GM23338 (cell line): Measurements from ENCODE around the gene ADGRV1. TPM values are rescaled to one million over a fixed set of nuclear protein-coding genes. Genes with fewer than 3 reads are reported as not detected.

Experiments
- ATAC-seq: fragments of 200-7000 bp; cut with Tn5 transposase; 3 replicates; pipeline ENCODE4 v1.9.1; 2020
- DNase-seq: peaks from one replicate; pipeline ENCODE4 v3.0.0-alpha.2; 2015; ENCODE audit warnings: low spot score
- H2AFZ ChIP-seq: fragments of 200-600 bp; sonication (generic); 2 replicates; pipeline ENCODE4 v1.8.0; 2016; ENCODE audit warnings: antibody characterized with exemption, mild to moderate bottlenecking, moderate library complexity
- H3F3A ChIP-seq: fragments of 200-600 bp; sonication (generic); replicated peaks from 2 replicates; pipeline ENCODE4 v1.8.0; 2017; ENCODE audit warnings: antibody characterized with exemption, mixed run types, low read depth
- H3K27ac ChIP-seq: fragments of 200-600 bp; sonication (generic); 2 replicates; pipeline ENCODE4 v1.6.1; 2016; ENCODE audit warnings: low read depth
- H3K27me3 ChIP-seq: fragments of 200-600 bp; sonication (generic); 2 replicates; pipeline ENCODE4 v1.8.0; 2016; ENCODE audit warnings: mild to moderate bottlenecking, mixed run types, moderate library complexity; ENCODE audit not compliant: insufficient read depth
- H3K36me3 ChIP-seq: fragments of 200-600 bp; sonication (generic); 2 replicates; pipeline ENCODE4 v1.8.0; 2016; ENCODE audit warnings: mild to moderate bottlenecking; ENCODE audit not compliant: insufficient read depth
- H3K4me1 ChIP-seq: fragments of 200-600 bp; sonication (generic); 2 replicates; pipeline ENCODE4 v1.8.0; 2016; ENCODE audit warnings: mild to moderate bottlenecking, moderate library complexity; ENCODE audit not compliant: insufficient read depth
- H3K4me2 ChIP-seq: fragments of 200-600 bp; sonication (generic); 2 replicates; pipeline ENCODE4 v1.7.1; 2017; ENCODE audit warnings: mixed run types
- H3K4me3 ChIP-seq: fragments of 200-600 bp; sonication (generic); 2 replicates; pipeline ENCODE4 v1.6.1; 2016; ENCODE audit warnings: mixed run types
- H3K79me2 ChIP-seq: fragments of 200-600 bp; sonication (generic); replicated peaks from 2 replicates; pipeline ENCODE4 v1.8.0; 2017; ENCODE audit warnings: mild to moderate bottlenecking; ENCODE audit not compliant: insufficient read depth
- H3K9me2 ChIP-seq: fragments of 200-600 bp; sonication (generic); 2 replicates; pipeline ENCODE4 v1.8.0; 2017; ENCODE audit not compliant: insufficient read depth
- H4K20me1 ChIP-seq: fragments of 200-600 bp; sonication (generic); replicated peaks from 2 replicates; pipeline ENCODE4 v1.8.0; 2017; ENCODE audit warnings: mild to moderate bottlenecking; ENCODE audit not compliant: insufficient read depth
- H3K27ac Mint-ChIP-seq: 2 replicates; pipeline ENCODE4 v1.8.0; 2020; ENCODE audit warnings: inconsistent platforms, mild to moderate bottlenecking, moderate library complexity, mixed read lengths
- H3K27me3 Mint-ChIP-seq: 3 replicates; pipeline ENCODE4 v1.8.0; 2022; ENCODE audit warnings: low read depth, mild to moderate bottlenecking, moderate library complexity, mixed read lengths, inconsistent platforms; ENCODE audit not compliant: insufficient read depth, poor library complexity
- H3K36me3 Mint-ChIP-seq: 3 replicates; pipeline ENCODE4 v1.8.0; 2021; ENCODE audit warnings: low read depth, mild to moderate bottlenecking, inconsistent platforms, moderate library complexity, mixed read lengths
- H3K4me1 Mint-ChIP-seq: 3 replicates; pipeline ENCODE4 v1.8.0; 2020; ENCODE audit warnings: mild to moderate bottlenecking, inconsistent platforms, mixed read lengths
- H3K4me3 Mint-ChIP-seq: 3 replicates; pipeline ENCODE4 v1.8.0; 2021; ENCODE audit warnings: moderate library complexity, mild to moderate bottlenecking, inconsistent platforms, mixed read lengths
- H3K9me3 Mint-ChIP-seq: 3 replicates; pipeline ENCODE4 v1.8.0; 2020; ENCODE audit warnings: moderate library complexity, mild to moderate bottlenecking, inconsistent platforms, mixed read lengths
- CTCF ChIP-seq, 2 experiments: fragments of 200-600 bp in 1 of 2; sonication (generic) in 1 of 2; conservative IDR thresholded peaks; 2 replicates each; pipeline versions ENCODE4 v1.5.1 to v1.6.1; 2016 to 2017; ENCODE audit warnings: antibody characterized with exemption in 2 of 2, low read depth in 2 of 2, mild to moderate bottlenecking in 2 of 2, moderate library complexity in 1 of 2
- EZH2 ChIP-seq: fragments of 200-600 bp; sonication (generic); IDR thresholded peaks from one replicate; pipeline ENCODE4 v1.8.0; 2017; ENCODE audit warnings: antibody characterized with exemption, mild to moderate bottlenecking, low read depth; ENCODE audit not compliant: unreplicated experiment
- REST ChIP-seq: IDR thresholded peaks from one replicate; pipeline ENCODE4 v1.6.1; 2018; ENCODE audit warnings: antibody characterized with exemption; ENCODE audit not compliant: unreplicated experiment
- STAT1 ChIP-seq: IDR thresholded peaks from one replicate; pipeline ENCODE4 v1.6.1; 2016; ENCODE audit warnings: antibody characterized with exemption; ENCODE audit not compliant: unreplicated experiment
- ZNF462 ChIP-seq: fragments of 250-450 bp; sonication (Bioruptor Pico); IDR thresholded peaks from 2 replicates; pipeline ENCODE4 v1.5.0; 2020; ENCODE audit warnings: mild to moderate bottlenecking, moderate library complexity
- polyA plus RNA-seq: library from polyadenylated mRNA; unstranded; fragments of >200 nt; fragmentation: Nextera tagmentation; extraction: Ambion mirVana; gene quantifications from 2 replicates; pipeline ENCODE4 v1.2.1, GENCODE V29; 2016
- total RNA-seq: library from RNA; depleted of rRNA; stranded (reverse); fragments of >200 nt; shearing (Covaris generic); gene quantifications from 2 replicates; pipeline ENCODE4 v1.2.3, GENCODE V29; 2014
- TF ChIP-seq, protein P1 (sequence below): IDR thresholded peaks from 2 replicates; pipeline ENCODE4 v1.6.1; 2016; ENCODE audit warnings: antibody characterized with exemption

ADGRV1 gene
- total and polyA plus RNA-seq, 2 experiments from 2014 or later = 46.1 to 149 TPM

GRCh38 chr5:91133183-91133582 lies 574.6 kb downstream of the ADGRV1 start (continued):
- TF ChIP-seq REST (no peak), STAT1 (no peak), EZH2 (no peak), ZNF462 (CRISPR knock-in tag) (no peak)

- no peak overlapping the region for H3K27ac Mint-ChIP-seq
- peak; percentile 34; the same call in 1 of the 3 replicates for ATAC-seq
- TF ChIP-seq CTCF (conservative IDR thresholded peaks at IDR 0.05; ENCODE audit: low read depth in 2 of 2) = no peak
- no peak for TF ChIP-seq STAT1
- TF ChIP-seq REST = no peak
- TF ChIP-seq, protein P1, sequence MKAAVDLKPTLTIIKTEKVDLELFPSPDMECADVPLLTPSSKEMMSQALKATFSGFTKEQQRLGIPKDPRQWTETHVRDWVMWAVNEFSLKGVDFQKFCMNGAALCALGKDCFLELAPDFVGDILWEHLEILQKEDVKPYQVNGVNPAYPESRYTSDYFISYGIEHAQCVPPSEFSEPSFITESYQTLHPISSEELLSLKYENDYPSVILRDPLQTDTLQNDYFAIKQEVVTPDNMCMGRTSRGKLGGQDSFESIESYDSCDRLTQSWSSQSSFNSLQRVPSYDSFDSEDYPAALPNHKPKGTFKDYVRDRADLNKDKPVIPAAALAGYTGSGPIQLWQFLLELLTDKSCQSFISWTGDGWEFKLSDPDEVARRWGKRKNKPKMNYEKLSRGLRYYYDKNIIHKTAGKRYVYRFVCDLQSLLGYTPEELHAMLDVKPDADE = no peak
Measured at GRCh38 chr5:91135475-91136248, 577.1 kb downstream of the ADGRV1 start.

More at GRCh38 chr5:91135475-91136248, 577.1 kb downstream of the ADGRV1 start:
- H2AFZ ChIP-seq = no peak overlapping the region
- no peak for DNase-seq
- no peaks in the 10 kb centered on the region for H3K4me1 ChIP-seq
- no peak overlapping the region for H3K27ac ChIP-seq
- no peaks in the 10 kb centered on the region for H3F3A ChIP-seq
- H3K9me3 Mint-ChIP-seq = no peaks in the 10 kb centered on the region
- H3K4me3 ChIP-seq = no peak overlapping the region
- no peaks in the 10 kb centered on the region for H3K27me3 ChIP-seq
- H3K4me2 ChIP-seq = no peak overlapping the region
- H3K4me1 Mint-ChIP-seq = peaks cover 4% of the 10 kb centered on the region
- no peaks in the 10 kb centered on the region for H3K79me2 ChIP-seq
- H3K36me3 Mint-ChIP-seq = no peaks in the 10 kb centered on the region
- no peaks in the 10 kb centered on the region for H3K9me2 ChIP-seq
- no peak overlapping the region for H3K4me3 Mint-ChIP-seq
- H4K20me1 ChIP-seq = no peaks in the 10 kb centered on the region; the same call in 1 of the 2 replicates
- no peaks in the 10 kb centered on the region for H3K36me3 ChIP-seq
- H3K27me3 Mint-ChIP-seq = peaks cover 2% of the 10 kb centered on the region
